Stimulated activated naive CD4-positive, alpha-beta T cell treated with Interleukin-2 at 50 U/mL for 16 hours (primary cell): ENCODE measurements around the gene DCAF17.
A peak's percentile ranks its signal among the peaks of the same experiment; 100 is the strongest.

Source experiments
- DNase-seq: peaks from one replicate; lab custom pipeline; 2025; lab: John Stamatoyannopoulos, UW

The DCAF17 gene, protein sequence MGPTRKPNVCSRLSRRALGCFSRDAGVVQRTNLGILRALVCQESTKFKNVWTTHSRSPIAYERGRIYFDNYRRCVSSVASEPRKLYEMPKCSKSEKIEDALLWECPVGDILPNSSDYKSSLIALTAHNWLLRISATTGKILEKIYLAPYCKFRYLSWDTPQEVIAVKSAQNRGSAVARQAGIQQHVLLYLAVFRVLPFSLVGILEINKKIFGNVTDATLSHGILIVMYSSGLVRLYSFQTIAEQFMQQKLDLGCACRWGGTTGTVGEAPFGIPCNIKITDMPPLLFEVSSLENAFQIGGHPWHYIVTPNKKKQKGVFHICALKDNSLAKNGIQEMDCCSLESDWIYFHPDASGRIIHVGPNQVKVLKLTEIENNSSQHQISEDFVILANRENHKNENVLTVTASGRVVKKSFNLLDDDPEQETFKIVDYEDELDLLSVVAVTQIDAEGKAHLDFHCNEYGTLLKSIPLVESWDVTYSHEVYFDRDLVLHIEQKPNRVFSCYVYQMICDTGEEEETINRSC

DNA sequence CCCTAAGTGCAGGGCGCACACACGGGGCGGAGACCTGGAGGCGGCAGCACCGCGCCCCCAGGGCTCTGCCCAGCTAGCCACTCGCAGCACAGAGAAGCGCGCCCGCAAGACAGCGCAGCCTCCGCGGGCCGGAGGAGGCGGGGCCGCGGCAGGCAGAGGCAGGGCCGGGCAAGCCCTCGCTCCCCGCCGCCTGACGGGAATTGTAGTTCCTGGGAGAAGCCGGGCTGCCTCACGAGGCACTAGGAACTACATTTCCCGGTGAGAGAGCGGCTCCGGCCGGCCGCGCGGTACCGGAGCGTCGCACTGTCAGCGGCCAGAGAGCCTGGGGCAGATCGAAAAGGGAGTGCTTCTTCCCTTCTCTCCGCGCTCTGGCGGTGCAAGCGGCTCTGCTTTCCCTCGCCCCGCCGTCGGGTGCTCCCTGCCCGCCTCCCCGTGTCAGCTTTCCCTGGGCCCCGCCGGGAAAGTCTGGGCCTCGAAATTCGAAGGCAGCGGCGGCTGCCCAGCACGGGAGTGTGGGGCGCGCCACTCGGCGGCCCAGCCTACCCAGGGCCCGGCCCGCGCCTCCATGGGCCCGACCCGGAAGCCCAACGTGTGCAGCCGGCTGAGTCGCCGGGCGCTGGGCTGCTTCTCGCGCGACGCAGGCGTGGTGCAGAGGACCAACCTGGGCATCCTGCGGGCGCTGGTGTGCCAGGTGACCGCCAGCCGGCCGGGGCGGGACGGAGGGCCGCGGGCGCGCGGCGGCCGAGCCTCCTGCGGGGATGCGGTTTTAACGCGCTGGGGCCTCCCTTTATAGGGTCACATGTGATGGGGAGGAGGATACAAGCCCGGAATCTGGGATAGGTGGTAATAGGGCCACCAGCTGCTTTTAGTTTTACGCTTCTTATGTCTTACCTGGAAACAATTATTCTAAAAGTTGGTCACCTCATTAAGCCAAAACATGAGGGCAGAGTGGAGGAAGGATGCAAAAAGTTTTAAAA is at the start of gene DCAF17:
Gene DCAF17, plus strand, starts transcription at position 214 of the 977 bp plus-strand sequence. Its CDS starts 352 bp downstream, at position 566.
- DNase-seq, result peak; percentile 94

DNA sequence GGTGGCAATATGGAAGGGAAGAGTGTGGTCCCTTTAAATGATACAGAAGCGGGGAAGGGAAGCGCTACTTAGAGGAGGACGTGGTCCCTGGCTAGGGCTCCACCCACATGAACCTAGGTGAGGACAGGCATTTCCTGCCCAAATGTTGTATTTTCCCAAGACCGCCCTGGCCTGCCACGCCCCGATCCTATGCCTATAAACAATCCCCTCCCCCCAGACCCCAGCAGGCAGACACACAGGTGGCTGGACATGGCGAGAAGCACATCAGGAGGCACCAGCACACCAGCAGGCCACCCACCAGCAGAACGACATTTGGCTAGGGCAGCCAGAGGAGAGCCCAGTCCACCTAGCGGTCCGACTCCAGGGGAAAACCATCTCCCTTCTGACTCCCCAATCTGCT is 47.4 kb upstream of the DCAF17 start:
- no peak for DNase-seq

DNA sequence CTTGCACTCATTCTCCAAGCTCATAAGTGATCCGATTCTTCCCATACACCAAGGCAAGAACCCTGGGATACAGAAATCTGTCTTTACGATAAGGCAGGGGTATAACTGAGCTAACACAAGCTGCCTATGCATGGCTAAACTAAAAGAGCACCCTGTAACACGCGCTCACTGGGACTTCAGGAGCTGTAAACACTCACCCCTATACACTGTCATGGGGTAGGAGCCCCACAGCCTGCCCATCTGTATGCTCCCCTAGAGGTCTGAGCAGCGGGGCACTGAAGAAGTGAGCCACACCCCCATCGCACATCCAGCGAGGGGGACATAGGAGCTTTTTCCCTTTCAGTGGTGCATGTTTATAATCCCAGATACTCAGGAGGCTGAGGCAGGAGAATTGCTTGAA is 47.0 kb upstream of the DCAF17 start:
- DNase-seq, result no peak

DNA sequence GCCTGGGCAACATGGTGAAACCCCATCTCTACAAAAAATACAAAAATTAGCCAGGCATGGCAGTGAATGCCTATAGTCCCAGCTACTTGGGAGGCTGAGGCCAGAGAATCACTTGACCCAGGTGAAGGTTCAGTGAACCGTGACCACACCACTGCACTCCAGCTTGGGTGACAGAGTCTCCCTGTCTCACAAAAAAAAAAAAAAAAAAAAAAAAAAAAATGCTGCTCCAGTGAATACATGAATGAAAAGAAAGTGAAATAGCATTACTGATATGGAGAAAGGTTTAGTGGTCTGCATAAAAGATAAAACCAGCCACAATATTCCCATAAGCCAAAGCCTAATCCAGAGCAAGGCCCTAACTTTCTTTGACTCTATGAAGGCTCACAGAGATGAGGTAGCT is 44.7 kb upstream of the DCAF17 start:
- DNase-seq, result no peak

DNA sequence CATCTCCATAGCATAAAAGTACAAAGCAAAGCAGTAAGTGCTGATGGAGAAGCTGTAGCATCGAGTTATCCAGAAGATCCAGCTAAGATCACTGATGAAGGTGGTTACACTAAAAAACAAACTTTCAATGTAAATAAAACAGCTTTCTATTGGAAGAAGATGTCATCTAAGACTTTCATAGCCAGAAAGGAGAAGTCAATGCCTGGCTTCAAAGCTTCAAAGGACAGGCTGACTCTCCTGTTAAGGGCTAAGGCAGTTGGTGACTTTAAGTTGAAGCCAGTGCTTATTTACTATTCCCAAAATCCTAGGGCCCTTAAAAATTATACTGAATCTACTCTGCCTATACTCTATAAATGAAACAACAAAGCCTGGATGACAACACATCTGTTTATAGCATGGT is 44.2 kb upstream of the DCAF17 start:
- no peak for DNase-seq

DNA sequence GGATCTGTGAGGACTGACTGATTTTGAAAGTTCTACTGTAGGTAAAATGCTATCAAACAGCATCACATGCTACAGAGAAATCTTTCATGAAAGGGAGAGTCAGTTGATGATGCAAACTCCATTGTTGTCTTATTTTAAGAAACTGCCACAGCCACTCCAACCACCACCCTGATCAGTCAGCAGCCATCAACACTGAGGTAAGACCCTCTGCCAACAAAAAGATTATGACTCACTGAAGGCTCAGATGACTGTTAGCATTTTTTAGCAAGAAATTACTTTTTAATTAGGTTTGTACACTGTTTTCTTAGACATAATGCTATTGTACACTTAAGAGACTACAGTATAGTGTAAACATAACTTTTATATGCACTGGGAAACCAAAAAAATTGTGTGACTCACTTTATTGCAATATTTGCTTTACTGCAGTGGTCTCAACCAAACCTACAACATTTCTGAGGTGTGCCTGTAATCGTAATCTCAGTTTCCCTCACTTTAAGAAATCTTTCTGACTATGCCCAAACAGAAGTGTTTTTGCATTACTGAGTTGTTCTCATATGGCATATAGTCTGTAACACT is 43.0 kb upstream of the DCAF17 start:
- no peak for DNase-seq

DNA sequence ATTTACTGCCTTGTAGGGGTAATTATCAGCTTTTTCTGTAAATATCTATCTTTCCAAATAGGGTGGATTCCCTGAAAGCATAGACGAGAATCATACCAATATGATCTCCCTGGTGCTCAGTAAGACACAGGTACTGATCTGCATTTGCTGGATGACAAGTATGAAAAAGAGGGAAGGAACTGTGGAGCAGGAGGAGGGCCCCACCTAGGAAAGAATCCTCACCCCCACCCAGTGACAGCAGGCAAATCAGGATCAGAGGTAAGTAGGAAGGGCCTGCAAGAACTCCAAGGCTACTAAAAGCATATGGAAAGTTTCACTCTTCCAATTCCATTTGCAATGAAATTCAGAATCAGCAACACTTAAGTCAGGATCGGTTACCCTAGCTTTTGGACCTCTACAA is 42.5 kb upstream of the DCAF17 start:
- no peak for DNase-seq

DNA sequence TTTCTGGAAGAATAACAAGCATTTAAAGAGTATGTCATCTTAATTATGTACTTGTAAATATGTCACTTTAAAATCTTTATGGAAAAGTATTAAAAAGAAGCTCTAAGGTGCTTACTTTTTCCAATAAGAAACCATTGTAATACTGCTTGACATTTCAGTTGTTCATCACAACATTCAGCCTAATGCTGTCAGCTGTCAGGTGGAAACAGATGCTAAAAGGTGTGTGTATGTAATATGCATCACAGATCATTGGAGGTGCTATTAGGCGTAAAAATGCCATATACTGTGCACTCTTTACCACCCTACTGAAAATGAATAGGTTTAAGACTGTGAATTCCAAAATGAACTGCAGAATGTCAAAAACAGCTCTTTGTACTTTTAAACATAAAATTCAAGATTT is 40.5 kb upstream of the DCAF17 start:
- no peak for DNase-seq

DNA sequence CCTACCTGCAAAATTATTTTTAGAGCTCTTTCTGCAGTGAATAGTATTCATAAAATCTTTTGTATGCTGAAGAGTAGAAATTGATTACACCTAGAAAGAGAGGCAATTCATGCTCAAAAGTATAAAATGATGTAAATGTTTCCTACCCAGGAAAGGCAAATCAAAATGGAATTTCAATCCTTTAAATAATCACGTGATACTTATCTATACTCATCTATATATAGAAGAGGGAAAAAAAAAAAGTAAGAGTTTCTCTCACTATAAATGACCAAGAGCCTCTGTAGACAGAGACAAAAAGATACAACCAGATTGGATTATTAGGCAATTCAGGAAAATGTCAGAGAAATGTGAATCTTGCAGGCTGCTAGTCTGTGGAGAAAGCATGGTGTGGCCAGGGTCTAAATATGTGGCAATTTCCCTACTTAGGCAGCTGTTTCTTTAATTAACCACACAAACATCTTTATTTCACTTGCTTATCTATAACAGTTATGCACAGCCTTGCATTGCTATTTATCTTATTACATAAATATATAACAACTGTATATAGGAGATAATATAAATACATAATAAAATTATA is 39.8 kb upstream of the DCAF17 start:
- no peak for DNase-seq

DNA sequence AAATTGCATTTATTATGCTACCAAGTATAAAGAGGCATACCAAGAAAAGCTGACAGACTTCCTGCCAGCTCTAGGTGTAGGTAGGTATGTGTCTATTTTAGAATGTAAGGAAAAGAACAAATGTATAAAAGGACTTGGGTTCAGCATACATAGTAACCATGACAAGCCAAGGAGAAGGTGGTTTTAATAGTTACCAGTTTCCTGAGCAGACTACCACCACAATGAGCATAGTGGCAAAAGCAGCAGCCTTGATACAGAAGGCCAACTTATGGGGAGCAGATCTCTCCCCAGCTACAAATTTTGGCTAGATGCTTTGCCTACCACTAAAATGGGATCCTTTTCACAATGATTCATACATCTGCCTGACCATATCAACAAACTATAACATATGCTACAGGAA is 34.7 kb upstream of the DCAF17 start:
- no peak for DNase-seq

DNA sequence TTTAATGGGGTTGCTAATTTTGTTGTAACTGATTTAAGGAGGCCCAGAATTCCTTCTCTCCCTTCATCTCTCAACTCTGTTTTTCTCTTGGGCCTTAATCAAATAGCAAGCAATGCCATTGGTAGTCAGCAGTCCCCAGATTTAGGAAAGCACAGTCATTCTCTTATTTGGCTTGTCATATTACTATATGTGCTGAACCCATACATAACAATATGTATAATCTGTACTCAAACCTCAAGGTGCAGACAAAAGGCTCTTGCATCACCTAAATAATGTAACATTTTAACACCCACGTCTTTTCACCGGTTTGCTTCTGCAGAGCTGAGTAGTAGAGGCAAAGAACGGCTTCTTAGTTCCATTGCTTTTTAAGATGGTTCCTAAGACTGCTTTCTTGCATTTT is 33.6 kb upstream of the DCAF17 start:
- DNase-seq, result no peak

DNA sequence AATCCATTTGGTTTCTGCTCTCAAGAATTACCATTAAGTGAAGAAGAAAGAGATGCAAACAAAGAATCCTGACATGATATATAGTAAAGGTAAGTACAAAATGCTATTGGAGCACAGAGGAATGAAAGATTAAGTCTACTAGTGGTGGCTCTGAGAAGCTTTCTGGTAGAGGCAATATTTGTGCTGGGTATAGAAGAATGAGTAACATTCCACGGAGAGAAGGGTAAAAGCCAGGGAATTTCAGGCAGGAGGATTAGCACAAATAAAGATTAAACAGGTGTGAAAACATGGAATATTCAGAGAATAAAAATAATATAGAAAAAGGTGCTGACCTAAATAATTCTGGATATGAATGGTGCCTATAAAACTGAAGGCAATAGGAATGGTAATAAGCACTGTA is 32.1 kb upstream of the DCAF17 start:
- no peak for DNase-seq

DNA sequence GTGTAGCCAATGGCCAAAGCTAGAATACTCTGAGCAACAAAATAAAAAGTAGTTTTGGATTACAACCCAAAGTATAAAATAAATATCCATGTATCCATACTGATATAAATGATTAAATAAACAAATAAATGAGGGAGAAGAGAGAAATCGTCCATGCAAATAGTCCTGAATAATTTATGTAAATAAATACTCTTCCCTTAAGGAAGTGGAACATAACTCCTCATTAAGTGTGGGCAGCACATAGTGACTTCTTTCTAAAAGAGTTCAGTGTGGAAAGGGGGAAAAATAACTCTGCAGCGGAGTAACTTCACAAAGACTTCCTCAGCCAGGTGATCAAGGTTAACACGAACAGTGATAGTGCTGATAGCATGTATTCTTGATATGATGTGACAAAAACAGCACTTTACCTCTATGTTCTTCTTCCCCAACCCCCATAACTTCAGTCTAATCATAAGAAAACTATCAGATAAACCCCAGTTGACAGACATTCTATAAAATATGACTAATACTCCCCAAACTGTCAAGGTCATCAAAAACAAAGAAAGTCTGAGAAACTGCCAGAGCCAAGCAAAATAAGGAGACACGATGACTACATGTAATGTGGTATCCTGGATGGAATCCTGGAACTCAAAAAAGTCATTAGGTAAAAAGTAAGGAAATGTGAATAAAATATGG is 31.0 kb upstream of the DCAF17 start:
- no peak for DNase-seq

DNA sequence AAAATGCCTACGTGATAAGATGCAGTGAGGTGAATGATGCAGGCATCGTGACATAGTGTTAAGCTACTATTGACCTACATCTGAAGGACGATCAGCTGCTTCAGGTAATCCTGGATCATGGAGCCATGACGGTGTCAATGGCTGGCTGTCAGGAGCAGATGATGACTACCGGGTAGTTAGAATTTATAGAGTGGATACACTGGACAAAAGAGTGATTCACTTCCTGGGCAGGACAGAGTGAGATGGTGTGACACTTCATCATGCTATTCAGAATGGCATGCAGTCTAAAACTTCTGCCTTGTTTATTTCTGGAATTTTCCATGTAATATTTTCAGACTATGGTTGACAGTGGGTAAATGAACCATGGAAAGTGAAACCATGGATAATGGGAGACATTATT is 29.8 kb upstream of the DCAF17 start:
- DNase-seq, result no peak

DNA sequence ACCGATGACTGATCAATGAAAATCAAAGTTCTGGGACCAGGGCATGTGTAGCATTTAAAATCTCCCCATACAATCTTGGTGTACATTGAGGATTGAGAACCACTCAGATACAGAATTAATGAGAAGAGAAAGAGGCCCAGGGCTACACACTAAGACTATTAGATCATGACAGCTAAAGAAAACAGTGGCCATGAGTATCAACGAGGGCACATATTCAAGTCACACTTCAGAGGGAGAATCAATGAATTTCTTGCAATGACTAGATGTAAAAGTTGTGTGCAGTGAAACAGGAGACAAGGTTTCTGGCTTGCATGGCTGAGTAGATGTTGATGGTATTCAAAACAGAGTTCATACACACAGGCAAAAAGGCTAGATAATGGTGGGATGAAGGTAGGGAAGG is 29.3 kb upstream of the DCAF17 start:
- DNase-seq, result no peak

DNA sequence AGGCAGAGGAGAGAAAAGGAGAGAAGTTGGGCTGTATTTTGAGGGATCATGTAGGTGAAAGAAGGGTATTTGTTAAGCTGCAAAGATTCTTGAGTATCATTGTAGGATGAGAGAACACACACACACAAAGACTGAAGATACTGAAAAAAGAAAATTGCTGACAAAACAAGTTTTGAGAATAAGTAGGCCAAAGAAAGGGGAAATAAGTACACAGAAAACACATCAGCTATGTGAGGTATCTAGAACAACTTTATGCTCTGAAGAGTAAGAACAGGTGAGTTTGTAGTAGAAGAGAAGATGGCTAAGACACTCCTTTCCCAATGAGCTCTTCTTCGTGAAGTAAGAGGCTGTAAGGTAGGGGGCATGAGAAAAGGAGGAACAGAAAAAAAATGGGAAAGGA is 28.5 kb upstream of the DCAF17 start:
- DNase-seq, result no peak

DNA sequence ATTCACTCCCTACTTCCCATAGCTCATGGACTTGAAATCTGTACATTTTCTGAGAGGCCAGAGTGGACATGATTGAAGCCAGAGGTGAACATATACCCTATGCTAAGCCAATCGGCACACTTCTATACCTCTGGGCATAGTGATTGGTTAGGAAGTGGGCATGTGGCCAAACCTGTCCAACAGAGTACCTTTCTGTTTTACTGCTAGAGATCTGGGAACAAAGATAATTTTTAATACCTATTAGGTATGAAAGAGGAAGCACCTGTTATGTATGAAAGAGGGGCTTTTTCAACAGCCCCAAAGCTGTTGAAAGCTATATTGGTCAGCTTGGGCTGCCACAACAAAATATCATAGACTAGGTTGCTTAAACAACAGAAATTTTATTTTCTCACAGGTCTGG is 28.0 kb upstream of the DCAF17 start:
- no peak for DNase-seq

DNA sequence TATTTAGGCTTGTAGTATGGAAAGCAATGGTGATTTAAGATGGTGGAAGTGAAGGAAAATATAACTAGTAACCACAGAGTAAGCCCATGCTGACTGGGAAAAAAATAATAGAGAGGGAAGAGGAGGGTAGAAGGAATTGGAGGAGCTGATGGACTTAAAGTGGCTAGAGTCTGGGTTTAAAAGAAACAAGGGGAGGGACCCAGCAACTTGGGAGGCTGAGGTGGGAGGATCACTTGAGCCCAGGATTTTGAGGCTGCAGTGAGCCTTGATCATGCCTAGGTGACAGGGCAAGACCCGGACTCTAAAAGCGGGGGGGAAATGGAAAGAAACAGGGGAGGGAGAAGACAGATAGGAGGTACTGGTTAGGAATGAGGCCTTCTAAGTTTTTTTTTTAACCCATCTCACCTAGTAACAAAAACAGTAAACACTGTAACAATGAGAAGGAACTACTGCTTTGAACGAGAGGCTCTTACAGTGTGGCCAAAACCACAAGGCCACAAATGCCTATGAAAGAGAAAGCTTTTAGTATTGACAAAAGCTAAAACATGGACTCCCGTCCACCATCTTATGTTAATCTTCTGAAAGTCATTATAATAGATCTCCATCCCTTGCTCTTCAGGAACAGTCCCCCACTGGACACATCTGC is 26.9 kb upstream of the DCAF17 start:
- no peak for DNase-seq

DNA sequence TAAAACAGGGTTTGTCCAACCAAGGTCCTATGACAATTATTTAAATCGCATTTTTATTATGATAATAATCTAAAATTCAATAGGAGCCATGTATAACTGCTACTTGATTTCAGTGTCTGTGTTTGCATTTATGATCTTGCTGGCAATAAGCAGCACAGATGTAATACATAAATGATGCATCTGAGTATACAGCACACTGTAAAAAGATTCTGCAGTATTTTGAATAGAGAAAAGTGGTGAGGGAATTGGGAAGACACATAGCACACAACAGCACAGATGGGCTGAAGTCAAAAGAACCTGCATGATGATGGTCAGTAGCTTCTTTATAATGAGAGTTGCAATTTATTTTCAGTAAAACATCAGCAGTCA is 26.4 kb upstream of the DCAF17 start:
- no peak for DNase-seq

DNA sequence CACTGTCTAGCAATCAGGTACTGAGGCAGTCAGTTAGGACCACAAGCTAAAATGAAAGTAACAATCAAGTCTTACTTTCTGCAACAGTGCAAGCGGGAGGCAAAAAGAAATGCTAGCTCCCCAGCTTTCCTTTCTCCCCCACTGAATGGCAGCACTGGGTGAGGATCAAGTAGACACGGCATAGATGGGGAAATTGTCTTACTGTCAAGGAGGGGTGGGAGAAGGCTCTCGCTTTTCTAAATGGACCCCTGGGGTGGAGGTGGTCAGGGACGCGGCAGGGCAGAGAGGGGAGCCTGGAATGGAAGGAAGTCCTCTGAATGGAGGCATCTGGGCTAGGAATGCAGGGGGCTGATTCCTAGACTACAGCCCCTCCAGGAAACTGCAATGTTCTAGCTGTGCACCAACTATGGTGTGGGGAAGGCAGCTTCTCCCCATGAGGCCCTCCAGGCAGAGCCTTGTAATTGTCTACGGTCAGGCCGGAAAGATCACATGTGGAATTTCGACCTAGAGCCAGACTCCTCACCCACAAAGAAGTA is 24.5 kb upstream of the DCAF17 start:
- no peak for DNase-seq

DNA sequence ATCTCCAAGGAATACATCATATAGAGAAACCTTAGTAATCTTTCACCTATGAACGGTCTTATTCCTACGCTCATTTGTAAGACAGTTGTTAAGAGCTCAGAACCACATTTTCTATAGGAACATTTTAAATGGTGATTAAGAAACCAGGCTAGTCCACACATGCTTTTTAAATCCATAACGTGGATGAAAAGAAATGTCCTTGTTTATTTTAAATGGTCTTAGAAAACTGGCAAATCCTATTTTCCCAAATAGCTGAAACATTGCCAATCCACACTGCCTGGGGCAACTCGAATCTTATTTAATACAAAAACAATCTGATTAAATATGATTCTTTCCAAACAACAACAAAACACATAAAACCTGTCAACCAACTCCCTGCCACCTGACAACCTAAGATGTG is 23.9 kb upstream of the DCAF17 start:
- DNase-seq, result no peak
